ENCODE results near the gene AGR2. TPM values are rescaled to one million over a fixed set of nuclear protein-coding genes. Genes with fewer than 3 reads are reported as not detected.
"Not testable (repeated sequence)": the region's sequence is repeated elsewhere in the genome, so short reads cannot be mapped to it uniquely, and the experiment has no call there.

Gene AGR2
- 100 to 1,000 TPM in 1 of 12 donors, 10 to 100 TPM in 4, 1 to 10 TPM in 6, not detected in 1; 3.3 to 330 (median 9.0) TPM for polyA plus RNA-seq (ENCODE audit: insufficient read length in 12 of 12)
- long read RNA-seq, donor 1, transcript AGR2-207 (5 exons, 572 nt) = minor isoform, 9 of 1,188 reads
- long read RNA-seq, donor 1, transcript AGR2-203 (8 exons, 1,778 nt) = major isoform, 540 of 1,188 reads
- long read RNA-seq, donor 1, partial matches to known transcripts = 613 of 1,188 reads
- long read RNA-seq, donor 1, other reads (novel, unspliced or antisense) = 19 of 1,188 reads
- long read RNA-seq, donor 2, partial matches to known transcripts = 0 of 4 reads
- long read RNA-seq, donor 2, other reads (novel, unspliced or antisense) = 0 of 4 reads
- long read RNA-seq, donor 3, partial matches to known transcripts = 0 of 4 reads
- long read RNA-seq, donor 3, other reads (novel, unspliced or antisense) = 0 of 4 reads
- long read RNA-seq, donor 4, partial matches to known transcripts = 0 of 1 reads
- long read RNA-seq, donor 4, other reads (novel, unspliced or antisense) = 0 of 1 reads
- long read RNA-seq, donor 5, partial matches to known transcripts = 0 of 1 reads
- long read RNA-seq, donor 5, other reads (novel, unspliced or antisense) = 0 of 1 reads
- long read RNA-seq, donor 6 = 0 reads
- long read RNA-seq, donor 7, partial matches to known transcripts = 0 of 1 reads
- long read RNA-seq, donor 7, other reads (novel, unspliced or antisense) = 0 of 1 reads
- long read RNA-seq, donor 8, transcript AGR2-203 (8 exons, 1,778 nt) = major isoform, 11 of 13 reads
- long read RNA-seq, donor 8, partial matches to known transcripts = 0 of 13 reads
- long read RNA-seq, donor 8, other reads (novel, unspliced or antisense) = 0 of 13 reads
- long read RNA-seq, donor 9, partial matches to known transcripts = 0 of 5 reads
- long read RNA-seq, donor 9, other reads (novel, unspliced or antisense) = 0 of 5 reads
- long read RNA-seq, donor 10, partial matches to known transcripts = 0 of 3 reads
- long read RNA-seq, donor 10, other reads (novel, unspliced or antisense) = 0 of 3 reads
- long read RNA-seq, donor 11, transcript AGR2-203 (8 exons, 1,778 nt) = major isoform, 8 of 8 reads
- long read RNA-seq, donor 11, partial matches to known transcripts = 0 of 8 reads
- long read RNA-seq, donor 11, other reads (novel, unspliced or antisense) = 0 of 8 reads

- no peak for DNase-seq
Measured at GRCh38 chr7:16804674-16805439, at the start of gene AGR2. TSS of gene AGR2 (minus strand) at chr7:16804999. CDS start at chr7:16801796, 3,203 bp downstream.

GRCh38 chr7:16853189-16853588, 48.4 kb upstream of the AGR2 start:
- DNase-seq = not testable (repeated sequence)

- DNase-seq = no peak
Measured at GRCh38 chr7:16851829-16852228, 47.0 kb upstream of the AGR2 start.

- DNase-seq = no peak
Measured at GRCh38 chr7:16850614-16851466, 46.0 kb upstream of the AGR2 start.

- no peak for DNase-seq
Measured at GRCh38 chr7:16849296-16850148, 44.7 kb upstream of the AGR2 start.

- DNase-seq = no peak
Measured at GRCh38 chr7:16847381-16847860, 42.6 kb upstream of the AGR2 start.

GRCh38 chr7:16846601-16847165, 41.9 kb upstream of the AGR2 start:
- DNase-seq = no peak

- DNase-seq = no peak
Measured at GRCh38 chr7:16845746-16846145, 40.9 kb upstream of the AGR2 start.

GRCh38 chr7:16841681-16842080, 36.9 kb upstream of the AGR2 start:
- DNase-seq = no peak

GRCh38 chr7:16840094-16840493, 35.3 kb upstream of the AGR2 start:
- no peak for DNase-seq

GRCh38 chr7:16839646-16840045, 34.8 kb upstream of the AGR2 start:
- no peak for DNase-seq

GRCh38 chr7:16838891-16839290, 34.1 kb upstream of the AGR2 start:
- DNase-seq = no peak

- DNase-seq = no peak
Measured at GRCh38 chr7:16838386-16838785, 33.6 kb upstream of the AGR2 start.

- DNase-seq = no peak
Measured at GRCh38 chr7:16836481-16836880, 31.7 kb upstream of the AGR2 start.

GRCh38 chr7:16833373-16833772, 28.6 kb upstream of the AGR2 start:
- DNase-seq = no peak

GRCh38 chr7:16826060-16826459, 21.3 kb upstream of the AGR2 start:
- no peak for DNase-seq

GRCh38 chr7:16822029-16822428, 17.2 kb upstream of the AGR2 start:
- DNase-seq = no peak

- no peak for DNase-seq
Measured at GRCh38 chr7:16818732-16819131, 13.9 kb upstream of the AGR2 start.

GRCh38 chr7:16817536-16817935, 12.7 kb upstream of the AGR2 start:
- no peak for DNase-seq

Measured in muscle of arm (tissue), 14 donors.